Measurements from ENCODE around the gene KRTAP10-8.
"Not testable (repeated sequence)": the region's sequence is repeated elsewhere in the genome, so short reads cannot be mapped to it uniquely, and the experiment has no call there.

DNA sequence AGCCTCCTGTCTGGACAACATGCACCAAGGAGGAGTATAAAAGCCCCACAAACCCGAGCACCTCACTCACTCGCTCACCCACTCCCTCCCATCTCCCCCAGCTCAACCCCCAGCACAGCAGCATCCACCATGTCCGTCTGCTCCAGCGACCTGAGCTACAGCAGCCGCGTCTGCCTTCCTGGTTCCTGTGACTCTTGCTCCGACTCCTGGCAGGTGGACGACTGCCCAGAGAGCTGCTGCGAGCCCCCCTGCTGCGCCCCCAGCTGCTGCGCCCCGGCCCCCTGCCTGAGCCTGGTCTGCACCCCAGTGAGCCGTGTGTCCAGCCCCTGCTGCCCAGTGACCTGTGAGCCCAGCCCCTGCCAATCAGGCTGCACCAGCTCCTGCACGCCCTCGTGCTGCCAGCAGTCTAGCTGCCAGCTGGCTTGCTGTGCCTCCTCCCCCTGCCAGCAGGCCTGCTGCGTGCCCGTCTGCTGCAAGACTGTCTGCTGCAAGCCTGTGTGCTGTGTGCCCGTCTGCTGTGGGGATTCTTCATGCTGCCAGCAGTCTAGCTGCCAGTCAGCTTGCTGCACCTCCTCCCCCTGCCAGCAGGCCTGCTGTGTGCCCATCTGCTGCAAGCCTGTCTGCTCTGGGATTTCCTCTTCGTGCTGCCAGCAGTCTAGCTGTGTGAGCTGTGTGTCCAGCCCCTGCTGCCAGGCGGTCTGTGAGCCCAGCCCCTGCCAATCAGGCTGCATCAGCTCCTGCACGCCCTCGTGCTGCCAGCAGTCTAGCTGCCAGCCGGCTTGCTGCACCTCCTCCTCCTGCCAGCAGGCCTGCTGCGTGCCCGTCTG lies 38.0 kb upstream of the KRTAP10-8 start, which contains the start of gene KRTAP10-4:
- TF ChIP-seq ZFP30 (CRISPR knock-in tag; IDR thresholded peaks at IDR 0.05); ISL1 (CRISPR knock-in tag; IDR thresholded peaks at IDR 0.05); ESRRG (CRISPR knock-in tag; IDR thresholded peaks at IDR 0.05); BACH2 (CRISPR knock-in tag; IDR thresholded peaks at IDR 0.05; ENCODE audit: borderline replicate concordance); ZFP3 (CRISPR knock-in tag; IDR thresholded peaks at IDR 0.05); ZNF70 (CRISPR knock-in tag; IDR thresholded peaks at IDR 0.05); ARNTL (CRISPR knock-in tag; IDR thresholded peaks at IDR 0.05; ENCODE audit: borderline replicate concordance, low read depth): not testable (repeated sequence)

Measured in SK-N-SH treated with all-trans-retinoic acid at 6 μM for 48 hours (cell line).